GM12801 (cell line): ENCODE results near the gene JAZF1.

Experiments
- CTCF ChIP-seq: IDR thresholded peaks from one replicate; pipeline ENCODE4 v1.5.1; 2011; ENCODE audit warnings: control low read depth; ENCODE audit not compliant: insufficient read length; ENCODE audit errors: extremely low read depth

JAZF1 gene

GRCh38 chr7:27839099-27839498 lies 341.5 kb downstream of the JAZF1 start:
- no peak for TF ChIP-seq CTCF

DNA sequence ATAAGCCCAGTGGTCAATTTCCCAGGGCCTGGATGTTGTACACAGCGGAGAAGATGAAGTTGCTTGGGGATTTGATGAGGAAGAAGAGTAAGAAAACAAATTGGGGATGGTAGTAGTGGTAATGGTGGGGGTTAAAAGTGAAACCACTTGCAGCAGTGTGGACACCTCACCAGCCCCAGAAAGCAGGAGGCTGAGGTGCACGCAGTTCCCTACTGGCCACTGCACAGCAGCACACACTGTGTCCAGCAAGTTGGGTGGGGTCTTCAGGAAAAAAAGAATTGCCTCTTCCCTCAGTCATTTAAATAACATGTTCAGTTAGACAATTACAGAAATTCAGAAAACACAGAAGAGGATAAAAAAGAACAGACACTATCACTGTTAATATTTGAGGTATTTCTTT lies 344.1 kb downstream of the JAZF1 start:
- no peak for TF ChIP-seq CTCF

DNA sequence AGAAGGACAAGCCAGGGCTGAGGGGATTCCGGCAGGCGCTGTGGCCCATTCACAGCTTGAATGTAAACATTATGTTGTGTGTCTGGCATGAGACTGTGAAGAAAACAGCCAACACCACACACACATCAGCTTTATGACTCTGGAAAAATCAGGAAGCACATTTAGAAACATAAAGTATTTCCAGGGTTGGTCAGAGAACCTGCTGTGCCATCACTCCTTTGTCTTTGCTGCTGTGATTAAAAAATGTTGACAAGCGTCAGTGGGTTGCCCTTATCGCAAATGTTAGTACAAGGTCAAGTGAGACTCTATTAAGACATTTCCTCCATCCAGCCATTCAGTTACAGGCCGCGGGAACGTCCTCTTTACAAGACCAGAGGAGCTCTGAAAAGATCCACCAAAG lies 345.2 kb downstream of the JAZF1 start:
- TF ChIP-seq CTCF, result no peak

DNA sequence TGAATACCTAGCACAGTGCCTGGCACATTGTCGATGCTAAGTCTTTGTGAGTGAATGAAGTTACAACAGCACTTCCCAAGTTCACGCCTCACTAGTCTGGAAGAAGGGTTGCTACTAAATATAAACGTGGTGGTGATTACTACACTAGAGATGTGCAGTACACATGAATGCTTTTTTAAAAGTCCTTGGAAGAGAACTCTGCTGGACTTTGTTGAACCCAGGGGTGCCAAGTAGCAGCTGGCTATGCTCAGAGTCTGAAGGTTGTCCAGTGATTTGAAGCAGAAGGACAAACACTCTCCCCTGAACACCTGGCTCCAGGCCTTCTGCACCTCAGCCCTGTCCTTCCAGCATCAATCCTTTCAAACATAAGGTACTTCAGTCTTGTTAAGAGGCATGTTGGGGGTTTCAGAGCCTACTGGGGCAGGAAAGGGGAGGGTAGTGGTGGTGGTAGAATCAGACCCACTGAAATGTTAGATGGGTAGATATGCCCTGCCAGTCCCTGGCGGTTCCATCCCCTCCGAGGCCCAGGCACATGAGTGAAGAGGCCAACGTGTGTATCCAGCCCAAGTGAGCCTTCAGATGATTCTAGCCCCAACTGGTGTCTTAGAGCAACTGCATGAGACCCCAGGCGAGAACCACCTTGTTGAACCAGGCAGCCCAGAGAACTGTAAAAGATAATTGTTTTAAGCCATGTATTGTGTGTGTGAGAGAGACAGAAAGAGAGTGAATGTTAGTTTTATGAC lies 346.2 kb downstream of the JAZF1 start:
- TF ChIP-seq CTCF, result no peak

DNA sequence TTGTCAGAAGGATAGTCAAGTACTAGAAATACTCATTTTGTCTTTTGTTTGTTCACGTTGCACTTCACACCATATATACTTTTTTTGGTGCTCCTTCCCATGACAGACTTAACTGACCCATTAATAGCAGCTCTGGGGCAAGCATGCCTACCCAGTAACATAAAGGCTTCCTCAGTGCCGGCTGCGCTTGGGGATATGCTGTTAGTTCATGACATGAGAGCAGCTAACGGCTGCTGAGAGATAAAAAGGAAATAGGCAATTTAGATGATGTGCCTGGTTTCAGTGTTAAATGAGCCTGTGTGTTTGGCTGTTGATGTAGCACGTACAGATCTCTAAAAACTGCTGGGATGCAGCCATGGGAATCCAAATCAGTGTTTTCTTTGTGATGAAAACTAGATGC lies 354.2 kb downstream of the JAZF1 start:
- TF ChIP-seq CTCF, result no peak

GRCh38 chr7:27825891-27826290 lies 354.7 kb downstream of the JAZF1 start:
- TF ChIP-seq CTCF, result no peak

- TF ChIP-seq CTCF, result no peak
Measured at GRCh38 chr7:27822245-27822644, 358.4 kb downstream of the JAZF1 start.
